Activated B cell treated with CpG ODN at 0.5 μM for 24 hours (primary cell): ENCODE measurements around the gene PALM. TPM values are rescaled to one million over a fixed set of nuclear protein-coding genes. Genes with fewer than 3 reads are reported as not detected.

Source experiments
- ATAC-seq: fragments of 200-7000 bp; cut with Tn5 transposase; one replicate; pipeline ENCODE4 v1.10.0; 2021; ENCODE audit warnings: low read depth, mild to moderate bottlenecking, moderate library complexity
- CTCF ChIA-PET: fragments of 350-600 bp; sonication (Branson Sonifier 250); formaldehyde crosslinking; loops from one replicate; lab custom pipeline; 2021; ENCODE audit warnings: antibody characterized with exemption; lab: Charles Lee
- POLR2A ChIA-PET: fragments of 350-600 bp; sonication (Branson Sonifier 250); formaldehyde crosslinking; loops from one replicate; lab custom pipeline; 2021; ENCODE audit warnings: antibody characterized with exemption; lab: Charles Lee
- DNase-seq: peaks from one replicate; pipeline ENCODE4 v3.0.0; 2022
- H3K27ac Mint-ChIP-seq: one replicate; pipeline ENCODE4 v1.8.0; 2020; ENCODE audit warnings: mixed read lengths
- H3K27me3 Mint-ChIP-seq: one replicate; pipeline ENCODE4 v1.8.0; 2021; ENCODE audit warnings: mixed read lengths
- H3K36me3 Mint-ChIP-seq: one replicate; pipeline ENCODE4 v1.8.0; 2021; ENCODE audit warnings: low read depth, mixed read lengths
- H3K4me1 Mint-ChIP-seq: one replicate; pipeline ENCODE4 v1.8.0; 2021; ENCODE audit warnings: mixed read lengths
- H3K4me3 Mint-ChIP-seq: one replicate; pipeline ENCODE4 v1.8.0; 2020; ENCODE audit warnings: mild to moderate bottlenecking, mixed read lengths
- H3K9me3 Mint-ChIP-seq: one replicate; pipeline ENCODE4 v1.8.0; 2020; ENCODE audit warnings: mixed read lengths
- intact Hi-C: fragments of 100-400 bp; cut with micrococcal nuclease; formaldehyde crosslinking; loops from one replicate; pipeline ENCODE4 v1.15.1; 2024
- total RNA-seq: library from RNA; stranded (reverse); gene quantifications from 2 replicates; pipeline ENCODE4 v1.2.3, GENCODE V29; 2022
- TF ChIP-seq, protein P1 (sequence below): fragments of 200-600 bp; IDR thresholded peaks from one replicate; pipeline ENCODE4 v1.8.0; 2022; ENCODE audit warnings: antibody characterized with exemption, mild to moderate bottlenecking

Gene PALM
- total RNA-seq, 1 donor from 2014 or later: not detected

DNA sequence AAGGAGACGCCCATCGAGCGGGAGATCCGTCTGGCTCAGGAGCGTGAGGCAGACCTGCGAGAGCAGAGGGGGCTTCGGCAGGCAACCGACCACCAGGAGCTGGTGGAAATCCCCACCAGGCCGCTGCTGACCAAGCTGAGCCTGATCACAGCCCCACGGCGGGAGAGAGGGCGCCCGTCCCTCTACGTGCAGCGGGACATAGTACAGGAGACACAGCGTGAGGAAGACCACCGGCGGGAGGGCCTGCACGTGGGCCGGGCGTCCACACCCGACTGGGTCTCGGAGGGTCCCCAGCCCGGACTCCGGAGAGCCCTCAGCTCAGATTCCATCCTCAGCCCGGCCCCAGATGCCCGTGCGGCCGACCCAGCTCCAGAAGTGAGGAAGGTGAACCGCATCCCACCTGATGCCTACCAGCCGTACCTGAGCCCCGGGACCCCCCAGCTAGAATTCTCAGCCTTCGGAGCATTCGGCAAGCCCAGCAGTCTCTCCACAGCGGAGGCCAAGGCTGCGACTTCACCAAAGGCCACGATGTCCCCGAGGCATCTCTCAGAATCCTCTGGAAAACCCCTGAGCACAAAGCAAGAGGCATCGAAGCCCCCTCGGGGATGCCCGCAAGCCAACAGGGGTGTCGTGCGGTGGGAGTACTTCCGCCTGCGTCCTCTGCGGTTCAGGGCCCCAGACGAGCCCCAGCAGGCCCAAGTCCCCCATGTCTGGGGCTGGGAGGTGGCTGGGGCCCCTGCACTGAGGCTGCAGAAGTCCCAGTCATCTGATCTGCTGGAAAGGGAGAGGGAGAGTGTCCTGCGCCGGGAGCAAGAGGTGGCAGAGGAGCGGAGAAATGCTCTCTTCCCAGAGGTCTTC lies 49.3 kb downstream of the PALM start:
- no peaks in the 10 kb centered on the region for H3K27me3 Mint-ChIP-seq
- peaks cover 10% of the 10 kb centered on the region for H3K9me3 Mint-ChIP-seq
- POLR2A ChIA-PET: no interaction called here
- H3K4me1 Mint-ChIP-seq: no peaks in the 10 kb centered on the region
- no peak overlapping the region for H3K27ac Mint-ChIP-seq
- CTCF ChIA-PET: no interaction called here
- intact Hi-C loops: no loop called here
- TF ChIP-seq, protein P1, sequence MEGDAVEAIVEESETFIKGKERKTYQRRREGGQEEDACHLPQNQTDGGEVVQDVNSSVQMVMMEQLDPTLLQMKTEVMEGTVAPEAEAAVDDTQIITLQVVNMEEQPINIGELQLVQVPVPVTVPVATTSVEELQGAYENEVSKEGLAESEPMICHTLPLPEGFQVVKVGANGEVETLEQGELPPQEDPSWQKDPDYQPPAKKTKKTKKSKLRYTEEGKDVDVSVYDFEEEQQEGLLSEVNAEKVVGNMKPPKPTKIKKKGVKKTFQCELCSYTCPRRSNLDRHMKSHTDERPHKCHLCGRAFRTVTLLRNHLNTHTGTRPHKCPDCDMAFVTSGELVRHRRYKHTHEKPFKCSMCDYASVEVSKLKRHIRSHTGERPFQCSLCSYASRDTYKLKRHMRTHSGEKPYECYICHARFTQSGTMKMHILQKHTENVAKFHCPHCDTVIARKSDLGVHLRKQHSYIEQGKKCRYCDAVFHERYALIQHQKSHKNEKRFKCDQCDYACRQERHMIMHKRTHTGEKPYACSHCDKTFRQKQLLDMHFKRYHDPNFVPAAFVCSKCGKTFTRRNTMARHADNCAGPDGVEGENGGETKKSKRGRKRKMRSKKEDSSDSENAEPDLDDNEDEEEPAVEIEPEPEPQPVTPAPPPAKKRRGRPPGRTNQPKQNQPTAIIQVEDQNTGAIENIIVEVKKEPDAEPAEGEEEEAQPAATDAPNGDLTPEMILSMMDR: no peak
- H3K4me3 Mint-ChIP-seq: no peak overlapping the region
- DNase-seq: no peak
- H3K36me3 Mint-ChIP-seq: no peaks in the 10 kb centered on the region
- ATAC-seq: no peak

DNA sequence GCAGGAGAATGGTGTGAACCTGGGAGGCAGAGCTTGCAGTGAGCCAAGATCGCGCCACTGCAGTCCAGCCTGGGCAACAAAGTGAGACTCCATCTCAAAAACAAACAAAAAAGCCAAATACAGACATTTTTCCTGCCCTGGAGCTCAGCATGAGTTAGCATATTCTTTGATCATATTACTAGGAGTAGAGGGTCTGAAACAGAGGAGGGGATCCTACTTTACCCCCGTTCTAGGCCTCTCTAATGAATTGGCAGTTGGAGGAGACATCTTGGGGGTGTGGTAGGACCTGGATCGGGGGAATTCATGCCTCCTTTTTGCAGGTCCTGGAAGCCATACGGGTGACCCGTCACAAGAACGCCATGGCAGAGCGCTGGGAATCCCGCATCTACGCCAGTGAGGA lies 54.4 kb downstream of the PALM start:
- Mint-ChIP-seq H3K27ac (no peak overlapping the region), H3K4me1 (no peaks in the 10 kb centered on the region), H3K9me3 (peaks cover 10% of the 10 kb centered on the region), H3K27me3 (peaks cover 5% of the 10 kb centered on the region), H3K36me3 (no peaks in the 10 kb centered on the region), H3K4me3 (no peak overlapping the region)
- DNase-seq (no peak), ATAC-seq (no peak)
- ChIA-PET POLR2A (no interaction called here), CTCF (no interaction called here)
- intact Hi-C loops: no loop called here
- TF ChIP-seq, protein P1: no peak

DNA sequence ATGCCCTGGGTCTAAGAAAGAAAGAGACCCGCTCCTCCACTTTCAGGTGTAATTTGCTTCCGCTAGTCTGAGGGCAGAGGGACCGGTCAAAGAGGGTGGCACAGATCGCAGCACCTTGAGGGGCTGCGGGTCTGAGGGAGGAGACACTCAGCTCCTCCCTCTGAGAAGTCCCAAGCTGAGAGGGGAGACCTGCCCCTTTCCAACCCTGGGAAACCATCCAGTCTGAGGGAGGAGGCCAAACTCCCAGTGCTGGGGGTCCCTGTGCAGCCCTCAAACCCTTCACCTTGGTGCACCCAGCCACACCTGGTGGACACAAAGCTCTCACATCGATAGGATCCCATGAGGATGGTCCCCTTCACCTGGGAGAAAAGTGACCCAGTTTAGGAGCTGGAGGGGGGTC lies 55.1 kb downstream of the PALM start:
- no peak for ATAC-seq
- TF ChIP-seq, protein P1: no peak
- Mint-ChIP-seq H3K9me3 (peaks cover 5% of the 10 kb centered on the region), H3K4me3 (no peak overlapping the region), H3K27ac (no peak overlapping the region), H3K27me3 (peaks cover 5% of the 10 kb centered on the region), H3K36me3 (no peaks in the 10 kb centered on the region), H3K4me1 (no peaks in the 10 kb centered on the region)
- ChIA-PET CTCF (no interaction called here), POLR2A (no interaction called here)
- intact Hi-C loops: no loop called here
- no peak for DNase-seq

DNA sequence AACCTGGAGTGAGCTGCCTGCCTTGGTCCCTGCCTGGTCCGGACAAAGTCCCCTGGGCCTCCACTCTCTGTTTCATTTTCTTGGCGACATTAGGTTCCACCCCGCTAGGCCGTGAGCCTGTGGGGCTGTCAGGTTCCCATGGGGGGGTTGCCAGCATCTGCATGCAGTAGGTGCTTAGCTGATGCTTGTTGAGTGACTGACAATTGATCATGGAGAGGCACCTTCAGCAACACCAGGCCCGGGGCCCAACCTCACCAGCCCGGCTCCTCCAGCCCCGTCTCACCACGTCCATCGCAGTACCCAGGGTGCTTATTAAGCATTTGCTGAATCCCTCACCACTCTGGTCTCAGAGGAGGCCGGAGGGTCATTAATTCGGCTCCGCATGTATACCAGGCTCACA lies 55.6 kb downstream of the PALM start:
- Mint-ChIP-seq H3K4me1 (no peaks in the 10 kb centered on the region), H3K9me3 (peaks cover 4% of the 10 kb centered on the region), H3K27me3 (peaks cover 5% of the 10 kb centered on the region), H3K27ac (no peak overlapping the region), H3K36me3 (no peaks in the 10 kb centered on the region), H3K4me3 (no peak overlapping the region)
- ChIA-PET CTCF (no interaction called here), POLR2A (no interaction called here)
- DNase-seq: no peak
- TF ChIP-seq, protein P1: no peak
- ATAC-seq: no peak
- intact Hi-C loops: no loop called here

DNA sequence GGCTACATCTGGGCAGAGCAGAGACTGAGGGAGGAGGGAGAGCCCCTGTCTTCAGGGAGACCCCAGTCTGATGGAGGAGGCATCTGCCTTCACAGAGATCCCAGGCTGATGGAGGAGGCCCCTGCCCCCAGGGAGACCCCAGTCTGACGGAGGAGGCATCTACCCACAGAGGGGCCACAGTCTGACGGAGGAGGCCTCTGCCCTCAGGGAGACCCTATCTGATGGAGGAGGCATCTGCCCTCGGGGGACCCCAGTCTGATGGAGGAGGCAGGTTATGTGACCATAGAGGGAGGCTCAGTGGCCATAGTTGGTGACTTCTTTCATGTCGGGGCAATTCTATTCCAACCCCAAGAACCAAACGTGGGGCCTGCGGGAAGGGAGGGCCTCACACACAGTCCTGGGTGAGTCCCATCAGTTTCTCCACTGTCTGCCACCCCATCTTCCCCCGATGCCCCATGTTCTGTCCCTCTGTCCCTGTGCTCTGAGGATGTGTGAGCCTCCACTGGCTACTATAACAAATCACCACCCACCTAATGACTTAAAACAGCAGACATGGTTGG lies 56.5 kb downstream of the PALM start:
- no peaks in the 10 kb centered on the region for H3K9me3 Mint-ChIP-seq
- no peaks in the 10 kb centered on the region for H3K36me3 Mint-ChIP-seq
- TF ChIP-seq, protein P1: no peak
- ATAC-seq: no peak
- DNase-seq: no peak
- intact Hi-C loops: no loop called here
- H3K4me3 Mint-ChIP-seq: no peak overlapping the region
- CTCF ChIA-PET: no interaction called here
- peaks cover 6% of the 10 kb centered on the region for H3K27me3 Mint-ChIP-seq
- H3K27ac Mint-ChIP-seq: no peak overlapping the region
- peaks cover 1% of the 10 kb centered on the region for H3K4me1 Mint-ChIP-seq
- POLR2A ChIA-PET: no interaction called here
